ENCODE data around the gene DUS2. TPM values are rescaled to one million over a fixed set of nuclear protein-coding genes. Genes with fewer than 3 reads are reported as not detected.

DUS2 gene
- 10 to 100 TPM; 21.2 to 35.5 TPM for total RNA-seq

DNA sequence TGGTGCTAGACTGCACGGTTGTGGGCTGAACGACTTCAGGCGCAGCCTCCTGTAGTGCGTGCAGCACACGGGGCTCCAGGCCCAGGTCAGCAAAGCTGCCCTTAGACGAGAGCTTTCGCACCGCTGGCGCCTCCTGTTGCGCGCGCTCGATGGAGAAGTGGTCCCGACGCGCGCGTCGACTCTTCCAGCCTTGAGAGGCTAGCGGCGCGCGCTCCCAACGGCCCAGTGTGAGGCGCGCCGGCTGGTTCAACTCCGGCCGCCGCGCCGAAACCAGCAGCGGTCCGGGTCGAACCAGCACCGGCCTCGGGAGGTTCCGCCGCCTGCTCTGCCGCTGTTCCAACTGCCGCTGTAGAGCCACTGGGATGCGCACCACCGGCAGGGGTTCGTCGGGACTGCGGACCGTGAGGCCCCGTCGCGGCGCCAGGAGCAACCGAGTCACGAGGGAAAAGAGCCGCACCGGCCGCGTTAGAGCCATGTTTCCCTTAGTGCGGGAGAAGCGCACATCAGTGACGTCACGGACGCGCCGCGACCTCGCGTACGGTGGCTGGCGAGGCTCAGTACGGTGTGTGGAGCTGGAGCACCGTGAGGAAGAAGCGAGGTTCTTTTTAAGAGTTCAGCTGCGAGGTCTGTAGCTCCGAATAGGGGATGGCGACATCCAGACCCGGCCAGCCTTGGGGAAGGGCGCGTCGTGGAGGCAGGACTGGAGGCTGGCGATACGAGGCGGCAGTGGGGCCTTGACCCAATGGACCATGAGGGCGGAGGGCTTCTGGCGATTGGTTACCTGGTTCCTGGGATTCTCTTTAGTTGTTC is at the start of gene DUS2, which contains the start of gene DDX28:
DUS2 (plus strand) TSS at position 557 of the 810 bp plus-strand sequence. CDS start 14,740 bp downstream, outside the sequence.
DDX28 (minus strand) TSS at position 505 of the 810 bp plus-strand sequence; CDS start at position 475, 30 bp downstream.
- DNase-seq (ENCODE audit: low spot score in 2 of 2) (peak; percentile 93), ATAC-seq (peak; percentile 95)
- H3K27ac Mint-ChIP-seq: peak within 1 kb of the TSS; percentile 91 to 98
- peaks cover 17 to 26% of the 10 kb centered on the region in 2 donors for H3K36me3 Mint-ChIP-seq
- H3K9me3 Mint-ChIP-seq: no peaks in the 10 kb centered on the region

DNA sequence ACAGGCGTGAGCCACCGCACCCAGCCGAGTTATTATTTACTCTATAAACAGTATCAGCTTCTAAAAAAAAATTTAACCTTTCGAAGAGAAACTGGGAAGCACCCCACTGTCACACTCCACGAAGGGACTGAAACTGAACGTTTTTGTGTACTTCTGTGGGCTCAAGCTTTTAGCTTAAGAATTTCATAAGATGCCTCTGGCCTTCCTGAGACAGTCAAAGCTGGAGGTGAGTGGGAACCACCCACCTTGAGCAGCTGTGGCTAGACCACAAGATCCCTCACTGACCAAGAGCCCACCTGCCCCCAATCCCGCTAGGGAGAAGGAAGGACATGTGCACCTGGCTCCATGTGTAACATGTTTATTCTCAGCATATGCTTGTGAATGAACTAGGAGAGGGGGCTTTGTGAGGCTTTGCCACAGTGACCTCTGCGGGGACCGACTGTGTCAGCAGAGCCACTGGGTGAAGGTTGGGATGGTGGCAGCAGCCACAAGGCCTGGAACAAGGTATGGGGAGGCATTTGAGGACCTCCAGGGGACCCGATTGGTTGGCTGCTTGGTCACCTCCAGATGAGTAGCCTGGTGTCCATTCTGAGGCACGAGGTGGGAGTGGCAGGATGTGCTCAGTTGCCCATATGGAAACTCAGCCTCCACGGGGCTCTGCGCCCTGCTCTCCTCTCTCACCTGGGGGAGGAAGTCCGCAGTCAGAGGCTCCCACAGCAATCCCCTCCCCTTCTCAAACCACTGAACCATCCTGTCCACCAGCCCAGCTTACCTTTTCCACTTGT is 47.6 kb upstream of the DUS2 start:
- Mint-ChIP-seq H3K36me3 (no peaks in the 10 kb centered on the region), H3K27ac (no peak overlapping the region), H3K9me3 (no peaks in the 10 kb centered on the region)
- ATAC-seq: no peak
- no peak for DNase-seq (ENCODE audit: low spot score in 2 of 2)

DNA sequence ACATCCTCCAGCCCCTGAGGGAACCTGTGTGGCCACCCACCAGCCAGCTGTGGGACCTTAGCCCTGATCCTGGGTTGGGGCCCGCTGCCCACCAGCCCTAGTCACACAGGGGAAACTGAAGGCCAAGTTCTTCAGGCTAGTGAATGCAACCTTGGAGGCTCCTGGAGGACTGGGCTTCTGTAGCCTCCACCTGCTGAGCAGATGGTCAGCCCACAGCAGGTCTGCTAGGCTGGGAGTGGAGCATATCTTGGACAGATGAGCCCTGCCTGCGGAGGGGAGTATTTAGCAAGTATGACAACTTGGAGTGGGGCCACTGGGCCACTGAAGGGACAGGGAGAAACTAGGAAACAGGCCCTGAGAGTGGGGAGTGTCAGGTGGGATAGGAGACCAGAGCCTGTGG is 46.9 kb upstream of the DUS2 start:
- DNase-seq (ENCODE audit: low spot score in 2 of 2) (no peak), ATAC-seq (no peak)
- Mint-ChIP-seq H3K27ac (no peak overlapping the region), H3K9me3 (no peaks in the 10 kb centered on the region), H3K36me3 (no peaks in the 10 kb centered on the region)

DNA sequence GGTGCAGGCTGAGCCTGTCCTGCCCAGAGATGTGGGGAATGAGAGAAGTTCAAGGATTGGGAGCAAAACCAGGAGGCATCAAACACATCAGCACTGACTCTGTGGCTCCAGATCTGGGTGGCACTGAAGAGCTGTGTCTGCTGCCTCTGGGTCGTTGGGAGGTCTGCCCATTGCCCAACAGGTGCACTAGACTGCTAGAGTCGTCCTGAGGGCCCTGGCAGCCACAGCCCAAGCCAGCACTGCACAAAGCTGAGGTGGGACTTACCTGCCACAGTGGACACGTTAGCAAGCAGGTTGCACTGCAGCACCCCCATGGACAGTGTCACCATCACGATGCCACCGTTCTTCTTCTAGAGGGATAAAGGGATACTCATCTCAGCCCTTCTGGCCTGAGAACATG is 46.1 kb upstream of the DUS2 start:
- H3K36me3 Mint-ChIP-seq: no peaks in the 10 kb centered on the region
- no peaks in the 10 kb centered on the region for H3K9me3 Mint-ChIP-seq
- DNase-seq (ENCODE audit: low spot score in 2 of 2) (no peak), ATAC-seq (no peak)
- H3K27ac Mint-ChIP-seq: no peak overlapping the region

DNA sequence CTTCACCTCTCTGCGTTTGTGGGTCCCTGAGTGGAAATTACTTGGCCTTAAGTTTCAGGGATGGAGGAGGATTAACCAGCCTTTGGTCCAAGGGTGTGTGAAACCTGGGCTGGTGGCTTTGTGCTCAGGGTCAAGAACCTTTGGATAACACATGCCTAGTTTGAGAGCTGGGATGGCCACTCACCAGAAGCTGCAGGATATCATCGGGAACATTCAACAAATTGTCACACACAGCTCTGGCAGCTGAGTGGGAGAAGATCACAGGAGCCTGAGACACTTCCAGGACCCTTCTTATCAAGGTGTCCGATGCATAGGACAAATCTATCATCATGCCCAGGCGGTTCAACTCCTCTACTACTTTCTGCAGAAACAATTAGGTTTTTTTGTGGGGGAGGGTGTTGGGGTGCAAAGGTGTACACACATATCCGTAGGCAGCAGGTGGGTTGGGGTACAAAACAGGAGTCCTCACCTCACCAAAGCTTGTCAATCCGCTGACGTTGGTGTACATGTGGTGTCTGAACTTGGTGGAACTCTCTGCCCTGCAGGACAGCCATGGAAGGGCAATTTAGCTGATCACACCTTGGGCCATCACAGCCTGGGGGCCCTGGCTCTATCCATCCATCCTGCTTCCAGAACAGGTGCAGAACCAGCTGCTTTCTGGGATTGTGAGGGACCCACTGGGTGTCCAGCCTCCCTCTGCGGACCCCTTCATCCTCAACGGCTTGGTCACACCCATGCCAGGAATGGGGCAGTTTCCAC is 45.4 kb upstream of the DUS2 start:
- H3K27ac Mint-ChIP-seq: no peak overlapping the region
- no peak for DNase-seq (ENCODE audit: low spot score in 2 of 2)
- no peaks in the 10 kb centered on the region for H3K36me3 Mint-ChIP-seq
- H3K9me3 Mint-ChIP-seq: no peaks in the 10 kb centered on the region
- no peak for ATAC-seq

DNA sequence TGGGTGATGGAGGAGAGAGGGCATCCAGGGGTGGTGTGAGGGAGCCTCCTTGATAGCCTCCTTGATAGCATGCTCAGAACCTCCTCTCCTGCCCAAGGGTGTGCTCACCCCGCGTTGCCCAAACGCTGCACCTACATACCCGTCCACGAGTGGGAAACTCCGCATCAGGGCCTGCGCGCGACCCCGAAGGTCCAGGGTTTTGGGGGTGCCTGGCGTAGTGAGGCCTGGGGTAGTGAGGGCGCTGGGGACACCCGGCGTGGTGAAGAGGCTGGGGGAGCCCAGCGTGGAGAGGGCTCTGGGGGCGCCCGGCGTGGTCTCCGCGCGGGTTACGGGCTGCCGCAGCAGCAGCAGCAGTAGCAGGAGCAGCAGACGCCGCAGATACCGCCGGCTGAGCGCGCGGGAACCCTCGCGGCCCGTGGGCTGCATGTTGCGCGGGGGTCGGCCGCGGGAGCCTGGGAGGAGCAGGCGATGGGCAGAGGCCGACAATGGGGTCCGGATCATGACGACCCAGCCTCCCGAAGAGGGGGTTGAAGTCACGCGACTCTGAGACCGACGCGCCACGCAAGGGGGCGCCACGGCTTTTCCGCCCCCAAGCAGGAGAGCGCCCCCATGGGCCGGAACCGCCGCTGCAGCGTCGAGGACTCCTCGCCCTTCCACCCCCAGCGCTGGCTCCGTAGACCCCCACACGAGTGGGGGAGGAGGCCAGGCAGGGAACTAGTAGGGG is 43.0 kb upstream of the DUS2 start, which contains the start of gene DPEP3:
DPEP3 (minus strand) TSS at position 545 of the 724 bp plus-strand sequence; CDS start at position 426, 119 bp downstream.
- no peaks in the 10 kb centered on the region for H3K36me3 Mint-ChIP-seq
- no peak for DNase-seq (ENCODE audit: low spot score in 2 of 2)

DNA sequence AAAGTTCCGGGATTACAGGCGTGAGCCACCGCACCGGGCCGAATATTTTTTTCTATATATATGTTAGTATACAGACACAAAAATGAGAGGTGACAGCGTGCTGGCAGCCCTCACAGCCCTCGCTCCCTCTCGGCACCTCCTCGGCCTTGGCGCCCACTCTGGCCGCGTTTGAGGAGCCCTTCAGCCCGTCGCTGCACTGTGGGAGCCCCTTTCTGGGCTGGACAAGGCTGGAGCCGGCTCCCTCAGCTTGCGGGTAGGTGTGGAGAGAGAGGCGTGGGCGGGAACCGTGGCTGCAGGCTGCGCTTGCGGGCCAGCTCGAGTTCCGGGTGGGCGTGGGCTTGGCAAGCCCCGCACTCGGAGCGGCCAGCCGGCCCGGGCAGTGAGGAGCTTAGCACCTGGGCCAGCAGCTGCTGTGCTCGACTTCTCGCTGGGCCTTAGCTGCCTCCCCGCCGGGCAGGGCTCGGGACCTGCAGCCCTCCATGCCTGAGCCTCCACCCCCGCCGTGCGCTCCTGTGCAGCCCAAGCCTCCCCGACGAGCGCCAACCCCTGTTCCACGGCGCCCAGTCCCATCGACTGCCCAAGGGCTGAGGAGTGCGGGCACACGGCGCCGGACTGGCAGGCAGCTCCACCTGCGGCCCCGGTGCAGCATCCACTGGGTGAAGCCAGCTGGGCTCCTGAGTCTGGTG is 40.9 kb upstream of the DUS2 start:
- ATAC-seq: no peak
- H3K36me3 Mint-ChIP-seq: no peaks in the 10 kb centered on the region
- peak overlapping the region in 1 of 2 donors; percentile 79 for H3K27ac Mint-ChIP-seq
- H3K9me3 Mint-ChIP-seq: no peaks in the 10 kb centered on the region
- no peak for DNase-seq (ENCODE audit: low spot score in 2 of 2)

More for the DNA sequence above, 43.0 kb upstream of the DUS2 start, which contains the start of gene DPEP3:
- no peak for ATAC-seq
- no peaks in the 10 kb centered on the region for H3K9me3 Mint-ChIP-seq
- no peak within 1 kb of the TSS for H3K27ac Mint-ChIP-seq

DNA sequence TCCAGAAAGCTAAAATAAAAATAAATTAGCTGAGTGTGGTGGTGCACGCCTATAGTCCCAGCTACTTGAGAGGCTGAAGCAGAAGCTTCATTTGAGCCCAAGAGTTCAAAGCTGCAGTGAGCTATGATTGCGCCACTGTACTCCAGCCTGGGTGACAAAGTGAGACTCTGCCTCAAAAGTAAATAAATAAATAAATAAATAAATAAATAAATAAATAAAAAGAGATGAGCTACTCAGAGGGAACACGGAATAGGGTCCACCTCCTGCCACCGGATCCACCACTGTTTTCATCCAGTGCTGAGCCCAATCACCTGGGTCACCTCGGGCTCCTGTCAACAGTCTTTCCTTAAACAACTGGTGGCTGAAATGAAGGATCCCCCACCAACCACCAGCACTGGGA is 36.1 kb upstream of the DUS2 start:
- ATAC-seq (no peak), DNase-seq (ENCODE audit: low spot score in 2 of 2) (no peak)
- no peaks in the 10 kb centered on the region for H3K36me3 Mint-ChIP-seq
- H3K27ac Mint-ChIP-seq: peak overlapping the region in 1 of 2 donors; percentile 67
- H3K9me3 Mint-ChIP-seq: no peaks in the 10 kb centered on the region

DNA sequence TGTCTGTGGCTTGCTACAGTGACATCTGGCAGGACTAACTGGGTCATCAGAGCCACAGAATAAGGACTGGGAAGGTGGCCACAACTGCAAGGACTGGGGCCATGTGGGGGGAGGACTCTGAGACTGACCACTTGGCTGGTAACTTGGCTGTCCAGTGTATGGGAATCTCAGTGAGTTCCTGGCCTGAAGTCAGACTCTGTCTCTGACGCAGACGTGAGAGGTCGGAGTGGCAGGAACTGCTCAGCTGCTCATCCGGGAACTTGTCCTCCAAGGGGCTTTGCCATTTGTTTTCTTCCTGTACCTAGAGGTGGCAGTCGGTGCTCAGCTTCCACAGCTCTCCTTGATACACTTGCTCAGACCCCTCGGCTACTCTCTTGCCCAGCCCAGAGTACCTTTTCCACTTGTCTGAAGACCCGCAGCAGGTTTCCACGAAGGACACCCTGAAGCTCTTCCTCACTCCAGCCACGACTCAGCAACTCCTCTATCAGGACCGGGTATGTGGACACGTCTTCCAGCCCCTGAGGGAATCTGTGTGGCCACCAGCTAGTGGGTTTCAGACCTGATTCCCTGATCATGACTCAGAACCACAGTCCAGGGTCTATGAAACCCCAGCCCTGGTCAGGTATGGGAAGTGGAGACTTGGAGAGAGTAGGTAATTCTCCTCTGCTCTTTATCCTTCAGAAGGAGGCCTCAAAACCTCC is 35.5 kb upstream of the DUS2 start:
- peak overlapping the region; percentile 67 to 76 for H3K27ac Mint-ChIP-seq
- H3K36me3 Mint-ChIP-seq: no peaks in the 10 kb centered on the region
- ATAC-seq (no peak), DNase-seq (ENCODE audit: low spot score in 2 of 2) (no peak)
- H3K9me3 Mint-ChIP-seq: no peaks in the 10 kb centered on the region

DNA sequence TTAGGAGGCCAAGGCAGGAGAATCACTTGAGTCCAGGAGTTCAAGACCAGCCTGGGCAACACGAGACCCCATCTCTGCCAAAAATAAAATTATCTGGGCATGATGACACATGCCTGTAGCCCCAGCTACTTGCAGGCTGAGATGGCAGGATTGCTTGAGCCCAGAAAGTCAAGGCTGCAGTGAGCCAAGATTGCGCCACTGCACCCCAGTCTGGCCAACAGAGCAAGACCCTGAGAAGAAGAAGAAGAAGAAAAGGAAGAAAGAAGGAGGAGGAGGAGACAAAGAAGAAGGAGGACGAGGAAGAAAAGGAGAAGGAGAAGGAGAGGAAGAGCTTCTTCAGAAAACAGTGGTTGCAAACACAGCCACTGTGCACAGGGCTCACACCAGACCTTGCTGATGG is 34.4 kb upstream of the DUS2 start:
- DNase-seq (ENCODE audit: low spot score in 2 of 2): no peak
- peak overlapping the region in 1 of 2 donors; percentile 35 for H3K27ac Mint-ChIP-seq
- no peaks in the 10 kb centered on the region for H3K36me3 Mint-ChIP-seq
- no peak for ATAC-seq
- no peaks in the 10 kb centered on the region for H3K9me3 Mint-ChIP-seq

DNA sequence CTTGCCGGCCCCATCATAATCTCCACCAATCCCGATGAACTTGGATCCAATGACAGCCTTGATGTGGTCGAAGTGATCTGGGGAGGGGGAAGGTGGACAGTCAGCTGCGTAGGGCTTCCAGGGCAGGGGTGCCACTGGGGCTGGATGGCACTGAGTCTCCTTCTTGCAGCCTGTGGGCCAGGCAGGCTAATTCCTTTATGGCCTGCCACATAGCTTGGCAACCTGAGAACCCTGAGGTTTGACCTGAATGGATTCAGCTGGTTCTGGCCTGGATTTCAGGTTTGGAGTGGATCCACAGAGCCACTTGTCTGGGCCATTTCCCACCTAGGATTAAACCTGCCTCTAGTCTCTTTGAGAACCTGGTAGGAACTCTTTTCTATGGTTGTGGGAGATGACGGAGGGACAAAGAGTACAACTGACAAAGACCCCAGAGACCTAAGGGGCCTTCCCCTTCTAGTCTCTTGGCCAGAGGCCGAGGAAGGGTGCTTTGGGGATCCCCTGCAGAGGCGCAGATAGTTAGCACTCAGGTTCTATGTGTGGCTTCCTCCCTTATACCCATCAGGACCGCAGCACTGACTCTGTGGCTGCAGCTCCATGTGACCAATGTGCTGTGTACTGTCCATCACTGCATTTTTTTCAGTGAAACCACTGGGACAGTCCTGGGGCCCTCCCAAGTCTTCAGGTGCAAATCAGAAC is 33.6 kb upstream of the DUS2 start:
- ATAC-seq: no peak
- H3K27ac Mint-ChIP-seq: peak overlapping the region in 1 of 2 donors; percentile 1
- H3K9me3 Mint-ChIP-seq: no peaks in the 10 kb centered on the region
- no peak for DNase-seq (ENCODE audit: low spot score in 2 of 2)
- no peaks in the 10 kb centered on the region for H3K36me3 Mint-ChIP-seq

DNA sequence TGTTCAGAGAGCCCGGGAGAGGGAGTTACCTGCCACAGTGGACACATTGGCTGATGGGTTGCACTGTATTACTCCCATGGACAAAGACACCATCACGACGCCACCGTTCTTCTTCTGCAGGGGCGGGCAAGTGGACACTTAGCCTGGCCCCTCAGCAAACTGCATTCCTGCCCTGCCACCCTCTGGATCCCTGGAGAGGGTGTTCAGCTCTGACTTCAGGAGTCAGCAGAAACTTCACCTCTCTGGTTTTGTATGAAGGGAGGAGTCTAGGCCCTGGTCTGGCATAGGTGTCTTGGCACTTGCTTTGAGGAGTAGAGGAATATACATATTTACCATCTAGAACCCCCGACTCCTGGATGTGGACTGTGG is 33.1 kb upstream of the DUS2 start:
- ATAC-seq (no peak), DNase-seq (ENCODE audit: low spot score in 2 of 2) (no peak)
- no peaks in the 10 kb centered on the region for H3K36me3 Mint-ChIP-seq
- H3K27ac Mint-ChIP-seq: peak overlapping the region; percentile 1 to 84
- H3K9me3 Mint-ChIP-seq: no peaks in the 10 kb centered on the region

DNA sequence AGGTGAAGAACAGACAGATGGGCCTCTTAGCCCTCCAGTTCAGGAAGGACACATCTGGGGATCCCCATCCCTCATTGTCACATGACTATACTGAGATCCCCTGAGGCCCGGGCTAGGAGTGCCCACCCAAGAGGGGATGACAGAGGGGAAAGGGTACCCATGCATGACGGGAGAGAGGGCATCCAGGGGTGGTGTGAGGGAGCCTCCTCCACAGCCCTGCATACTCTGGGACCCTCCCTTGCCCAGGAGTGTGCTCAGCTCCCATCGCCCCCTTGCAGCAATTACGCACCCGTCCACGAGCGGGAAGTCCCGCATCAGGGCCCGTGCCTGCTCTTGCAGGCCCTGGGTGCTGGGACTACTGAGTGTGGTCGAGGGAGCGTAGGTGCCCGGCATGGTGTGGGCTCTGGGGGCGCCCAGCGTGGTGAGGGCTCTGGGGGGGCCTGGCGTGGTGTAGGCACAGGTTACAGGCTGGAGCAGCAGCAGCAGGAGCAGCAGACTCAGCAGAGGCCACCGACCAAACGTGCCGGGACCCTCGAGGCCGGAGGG is 30.4 kb upstream of the DUS2 start:
- ATAC-seq: no peak
- Mint-ChIP-seq H3K9me3 (no peaks in the 10 kb centered on the region), H3K36me3 (no peaks in the 10 kb centered on the region), H3K27ac (peak overlapping the region in 1 of 2 donors; percentile 95)
- peak in 1 of 2 donors; percentile 63 for DNase-seq (ENCODE audit: low spot score in 2 of 2)

DNA sequence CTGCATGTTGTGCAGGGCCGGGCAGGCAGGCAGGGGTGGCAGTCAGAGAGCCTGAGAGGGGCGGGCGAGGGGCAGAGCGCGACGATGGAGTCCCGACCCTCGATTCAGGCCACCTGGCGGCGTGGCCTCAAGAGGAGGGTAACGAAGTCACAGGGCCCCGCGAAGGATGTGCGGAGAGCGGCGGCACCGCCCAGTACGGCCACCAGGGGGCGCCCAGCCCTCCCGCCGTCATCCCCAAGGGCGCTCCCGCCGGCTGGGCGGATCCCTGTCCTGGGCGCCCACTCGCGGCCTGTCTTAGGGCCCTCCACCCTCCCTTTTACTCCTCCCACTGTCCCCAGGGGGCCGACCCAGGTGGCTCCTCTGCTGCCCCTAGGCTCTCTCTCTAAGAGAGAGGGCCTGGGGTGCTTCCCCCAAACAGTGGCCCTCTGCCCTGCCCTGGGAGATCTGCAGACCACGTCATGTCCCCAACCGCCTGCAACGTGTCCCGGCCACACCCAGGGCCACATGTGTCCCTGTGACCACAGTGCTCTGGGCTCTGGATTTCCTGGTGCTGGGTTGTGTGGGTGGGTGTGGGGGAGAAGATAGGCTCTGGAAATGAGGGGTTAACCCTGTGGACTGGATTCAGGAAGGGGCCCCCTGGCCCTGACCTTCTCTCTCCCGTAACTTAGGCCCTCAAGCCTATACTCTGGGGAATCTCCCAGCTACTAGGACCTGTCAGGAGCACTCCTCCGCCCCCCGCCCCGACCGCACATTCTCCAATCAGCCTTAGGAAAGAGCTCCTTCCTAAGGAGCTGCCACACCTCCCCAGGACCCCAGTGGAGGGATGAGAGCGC is 29.7 kb upstream of the DUS2 start:
- DNase-seq (ENCODE audit: low spot score in 2 of 2) (peak; percentile 90 to 92), ATAC-seq (peak; percentile 92 to 93)
- Mint-ChIP-seq H3K9me3 (no peaks in the 10 kb centered on the region), H3K36me3 (no peaks in the 10 kb centered on the region), H3K27ac (peak overlapping the region; percentile 95 to 97)

All from activated naive CD4-positive, alpha-beta T cell treated with anti-CD3 and anti-CD28 coated beads, Interleukin-2, amount 50 U/mL, for 72 hours (primary cell).